Stimulated activated CD4-positive, alpha-beta T cell treated with anti-CD3 and anti-CD28 coated beads, Interleukin-4, amount 100 ng/mL, for 1 hour (primary cell): ENCODE measurements around the gene SAE1.

Experiments used
- DNase-seq: peaks from one replicate; pipeline ENCODE4 v3.0.0-alpha.2; 2020

The SAE1 gene

DNA sequence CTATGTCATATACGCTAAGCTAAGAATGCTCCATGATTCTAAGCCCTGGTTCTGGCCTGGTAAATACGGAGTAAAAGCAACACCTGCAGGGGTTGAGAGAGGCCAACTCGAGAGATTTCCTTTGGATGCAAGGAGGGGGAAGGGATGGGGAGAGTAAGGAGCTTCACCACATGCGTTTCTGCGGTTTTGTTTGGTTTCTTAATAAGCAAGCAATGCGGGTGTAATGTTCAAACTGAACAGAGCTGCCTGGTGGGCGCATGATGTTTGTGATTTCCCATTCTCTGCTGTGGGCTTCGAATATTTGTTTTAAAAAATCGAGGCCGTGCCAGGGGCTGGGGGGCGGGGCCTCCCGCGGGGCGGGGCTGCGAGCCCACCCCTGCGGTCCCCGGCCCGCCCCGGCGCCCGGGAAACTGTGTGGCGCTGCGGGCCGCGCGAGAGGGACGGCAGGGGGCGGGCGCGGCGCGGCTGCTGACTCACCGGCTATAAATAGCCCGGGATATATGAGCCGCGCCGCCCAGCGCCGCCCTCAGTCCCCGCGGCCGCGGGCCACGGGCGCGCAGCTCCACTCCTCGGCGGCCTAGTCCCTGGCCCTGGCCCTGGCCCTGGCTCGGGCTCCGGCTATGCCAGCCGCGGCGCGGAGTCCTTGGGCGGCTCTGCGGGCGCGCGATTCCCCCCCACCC lies 95.3 kb downstream of the SAE1 start:
- peak; percentile 85 for DNase-seq

DNA sequence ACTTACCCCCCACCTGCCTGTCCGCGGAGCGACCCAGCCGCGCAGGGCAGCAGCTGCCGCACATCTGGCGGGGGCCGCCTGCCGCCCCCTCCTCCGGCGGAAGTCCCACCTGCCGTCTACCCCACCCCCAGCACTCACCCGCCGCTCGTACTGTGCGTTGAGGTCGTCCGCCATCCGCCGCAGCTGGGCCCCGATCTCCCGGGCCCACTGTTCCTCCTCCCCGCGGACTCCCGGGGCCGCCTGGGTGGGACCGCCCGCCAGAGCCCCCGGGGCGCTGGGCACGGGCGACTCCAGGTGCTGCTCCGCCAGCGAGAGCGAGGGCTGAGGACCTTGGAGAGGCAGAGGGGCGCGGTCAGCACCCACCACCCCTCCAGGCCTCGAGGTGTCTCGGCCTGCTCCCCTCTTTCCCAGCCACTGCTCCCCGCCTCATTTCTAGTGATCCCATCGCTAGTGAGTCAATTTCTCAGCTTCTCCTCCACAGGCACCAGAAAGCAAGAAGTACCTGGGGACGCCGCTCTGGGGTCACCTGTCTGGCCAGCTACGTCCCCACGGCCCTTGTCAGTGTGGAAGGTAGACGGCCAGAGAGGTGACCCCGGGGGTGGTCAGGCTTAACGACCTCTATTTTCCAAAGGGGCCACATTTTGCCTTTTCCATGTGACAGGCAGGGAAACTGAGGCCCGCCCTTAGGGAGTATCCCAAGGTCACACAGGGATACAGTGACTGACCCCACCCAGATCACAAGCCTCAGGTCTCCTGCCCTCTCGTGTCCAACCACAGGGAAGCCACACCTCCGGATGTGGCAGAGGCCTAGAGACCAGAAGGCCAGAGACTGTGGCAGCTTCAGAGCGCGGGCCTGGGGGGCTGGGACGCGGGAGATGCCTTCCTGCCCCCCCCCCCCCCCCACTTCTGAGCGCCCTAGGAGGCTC lies 96.1 kb downstream of the SAE1 start:
- DNase-seq = peak; percentile 27

DNA sequence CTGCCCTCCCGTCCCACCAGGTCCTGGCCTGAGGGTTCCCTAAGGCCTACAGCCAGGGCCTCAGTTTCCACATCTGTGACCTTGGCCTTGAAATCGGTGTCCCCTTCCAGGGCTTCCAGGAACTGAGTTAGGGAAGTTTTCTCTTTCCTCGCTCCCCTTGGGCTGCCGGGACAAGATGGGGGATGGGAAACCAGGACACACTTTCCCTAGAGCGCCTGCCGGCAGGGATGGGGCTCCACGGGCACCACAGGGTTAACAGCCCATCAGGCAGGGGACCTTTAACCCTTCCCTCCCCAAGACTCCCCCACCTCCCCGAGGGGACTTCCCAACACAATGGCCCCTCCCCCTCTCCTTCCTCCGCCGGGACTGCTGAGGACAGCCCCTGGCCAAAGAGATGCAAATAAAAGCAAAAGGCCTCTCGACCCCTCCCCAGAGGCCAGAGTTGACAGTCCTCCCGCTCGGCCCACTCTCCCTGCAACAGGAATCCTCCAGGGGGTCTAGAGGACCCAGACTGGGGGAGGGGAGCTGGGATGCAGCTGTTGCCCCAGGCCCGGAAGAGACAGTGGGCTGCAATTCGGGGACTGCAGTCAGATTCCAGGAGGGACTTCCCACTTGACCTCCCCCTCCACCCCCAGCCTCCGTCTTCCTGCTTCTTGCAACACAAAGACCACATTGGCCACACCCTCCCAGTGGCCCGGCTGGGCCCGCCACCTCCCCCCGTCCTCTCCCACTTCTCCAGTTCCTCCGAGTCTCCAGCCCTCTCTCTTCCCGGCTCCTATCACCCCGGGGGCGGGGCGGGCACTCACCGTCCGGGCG lies 96.9 kb downstream of the SAE1 start:
- peak; percentile 44 for DNase-seq

DNA sequence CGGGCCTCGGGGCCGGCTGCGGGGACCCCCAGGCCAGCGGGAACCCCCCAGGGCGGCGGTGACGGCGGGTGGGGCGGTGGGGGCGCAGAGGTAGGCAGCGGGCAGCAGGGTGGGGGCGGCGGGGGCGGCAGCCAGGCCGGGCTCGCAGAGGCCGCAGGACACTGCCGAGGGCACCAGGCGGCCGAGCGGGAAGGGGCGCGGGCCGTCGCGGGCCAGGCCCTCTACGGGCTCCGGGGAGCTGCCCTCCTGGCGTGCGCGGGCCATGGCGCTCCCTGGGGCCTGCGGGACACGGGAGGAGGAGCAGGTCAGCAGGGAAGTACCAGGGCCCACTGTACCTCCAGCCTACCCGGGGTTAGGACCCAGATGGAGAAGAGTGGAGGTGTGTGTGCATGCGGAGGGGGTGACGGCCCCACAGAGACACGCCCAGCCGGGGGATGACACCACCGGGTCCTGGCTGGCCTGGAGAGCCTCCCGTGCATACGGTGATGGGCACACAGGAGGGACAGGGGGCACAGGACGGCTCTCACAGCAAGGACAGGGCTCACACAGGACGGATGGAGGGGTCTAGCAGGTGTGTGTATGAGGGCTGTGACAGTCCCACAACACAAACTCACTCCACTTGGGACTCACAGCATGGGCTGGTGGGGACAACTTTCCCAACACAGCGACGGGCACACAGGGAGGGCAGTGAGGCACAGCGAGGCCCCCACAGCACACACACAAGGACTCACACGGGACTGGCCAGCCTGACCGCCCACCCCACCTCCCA lies 97.7 kb downstream of the SAE1 start:
- DNase-seq = peak; percentile 49

DNA sequence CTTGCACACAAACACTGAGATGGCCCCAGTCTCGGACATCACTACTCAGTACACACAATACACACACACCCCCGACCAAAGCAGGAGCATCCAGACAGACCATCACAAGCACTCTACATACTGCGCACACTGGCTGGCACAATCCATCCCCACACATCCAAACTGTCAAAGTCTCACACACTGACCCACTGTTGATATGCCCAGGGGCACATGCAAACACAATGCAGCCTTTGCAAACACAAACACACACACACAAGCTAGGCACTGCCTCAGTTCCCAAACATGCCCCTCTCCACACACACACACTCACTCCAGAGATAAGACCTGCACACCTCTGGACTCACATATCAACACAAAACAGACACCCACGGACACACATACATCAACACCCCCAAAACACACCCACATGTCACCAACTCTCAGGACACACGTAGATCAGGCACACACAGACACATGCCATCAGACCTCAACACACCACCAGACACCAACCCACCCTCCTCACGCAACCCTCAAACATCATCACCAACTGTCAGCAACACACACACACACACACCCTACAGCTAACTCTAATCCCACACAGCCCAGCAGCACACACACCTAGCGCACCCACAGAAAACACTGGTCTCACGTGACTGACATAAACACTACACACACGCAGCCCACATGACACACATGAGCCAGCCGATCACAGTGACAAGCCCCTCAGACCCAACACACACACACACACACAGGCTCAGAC lies 98.5 kb downstream of the SAE1 start:
- DNase-seq = peak; percentile 22

DNA sequence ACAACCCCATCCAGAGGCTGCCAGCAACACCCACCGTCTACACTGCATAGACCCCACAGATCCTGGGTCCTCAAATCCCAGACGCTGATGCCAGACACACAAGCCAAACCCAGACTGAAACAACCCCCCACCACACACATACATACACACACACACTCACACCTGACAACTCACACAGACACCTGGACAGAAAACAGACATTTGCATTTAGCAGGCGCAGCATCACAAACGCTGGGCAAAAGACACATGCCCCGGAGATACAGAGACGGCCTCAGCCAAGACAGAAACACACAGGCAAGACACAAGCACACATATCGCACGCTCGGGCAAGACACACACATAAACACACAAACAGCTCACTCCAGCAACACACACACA lies 99.0 kb downstream of the SAE1 start:
- peak; percentile 16 for DNase-seq

DNA sequence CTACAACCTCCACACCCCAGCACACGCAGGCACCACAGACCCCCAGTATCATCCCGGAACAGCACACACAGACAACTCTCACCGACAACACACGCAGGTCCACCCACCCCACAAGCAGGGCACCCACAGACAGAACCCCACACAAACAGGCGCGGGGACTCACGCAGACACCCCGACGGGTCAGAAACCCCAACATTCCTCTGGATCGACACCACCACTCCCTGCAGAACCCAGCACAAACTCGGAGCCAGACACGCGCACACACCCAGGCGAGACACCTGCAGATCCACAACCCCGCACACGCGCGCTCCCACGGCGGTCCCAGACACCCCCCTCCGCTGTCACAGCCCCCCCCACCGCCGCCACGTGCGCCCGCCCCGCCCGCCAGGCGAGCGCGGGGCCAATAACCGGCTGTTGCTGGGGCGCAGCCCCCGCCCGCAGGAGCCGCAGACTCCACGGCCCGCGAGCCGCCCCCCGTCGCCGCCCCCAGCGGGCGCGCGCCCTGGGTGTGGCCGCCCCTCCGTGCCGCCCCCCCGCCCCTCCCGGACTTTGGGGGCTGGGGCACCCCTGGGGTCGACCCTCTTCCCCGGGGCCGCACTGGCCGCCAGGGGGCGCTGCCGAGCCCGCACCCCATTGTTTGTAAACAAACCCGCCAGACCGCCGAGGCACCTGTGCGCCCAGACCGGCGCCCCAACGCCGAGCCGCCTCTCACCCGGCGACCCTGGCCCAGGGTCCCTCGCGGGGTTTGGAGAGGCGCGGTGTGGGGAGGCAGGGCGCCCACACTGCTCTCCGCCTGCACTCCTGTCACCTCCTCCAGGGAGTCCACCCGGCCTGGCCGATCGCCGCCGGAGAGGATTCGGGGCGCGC lies 99.7 kb downstream of the SAE1 start:
- DNase-seq = peak; percentile 79

DNA sequence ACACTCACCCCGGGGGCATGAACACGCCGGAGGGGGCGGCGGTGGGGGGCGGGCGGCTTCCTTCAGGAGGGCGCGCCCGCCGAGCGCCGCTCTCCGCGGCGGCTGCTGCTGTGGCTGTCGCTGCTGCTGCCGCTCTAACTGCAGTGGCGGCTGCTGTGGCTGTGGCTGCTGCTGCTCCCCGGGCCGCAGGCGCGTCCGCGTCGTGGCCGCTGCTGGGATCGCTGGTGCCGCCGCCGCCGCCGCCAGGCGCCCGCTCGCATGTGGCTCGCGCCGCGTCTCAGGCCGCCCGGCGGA lies 100.2 kb downstream of the SAE1 start, which contains the start of gene BBC3:
Gene BBC3 (minus strand): TSS at position 279 of the 294 bp plus-strand sequence. CDS start 2,768 bp downstream, outside the sequence.
- DNase-seq = no peak

DNA sequence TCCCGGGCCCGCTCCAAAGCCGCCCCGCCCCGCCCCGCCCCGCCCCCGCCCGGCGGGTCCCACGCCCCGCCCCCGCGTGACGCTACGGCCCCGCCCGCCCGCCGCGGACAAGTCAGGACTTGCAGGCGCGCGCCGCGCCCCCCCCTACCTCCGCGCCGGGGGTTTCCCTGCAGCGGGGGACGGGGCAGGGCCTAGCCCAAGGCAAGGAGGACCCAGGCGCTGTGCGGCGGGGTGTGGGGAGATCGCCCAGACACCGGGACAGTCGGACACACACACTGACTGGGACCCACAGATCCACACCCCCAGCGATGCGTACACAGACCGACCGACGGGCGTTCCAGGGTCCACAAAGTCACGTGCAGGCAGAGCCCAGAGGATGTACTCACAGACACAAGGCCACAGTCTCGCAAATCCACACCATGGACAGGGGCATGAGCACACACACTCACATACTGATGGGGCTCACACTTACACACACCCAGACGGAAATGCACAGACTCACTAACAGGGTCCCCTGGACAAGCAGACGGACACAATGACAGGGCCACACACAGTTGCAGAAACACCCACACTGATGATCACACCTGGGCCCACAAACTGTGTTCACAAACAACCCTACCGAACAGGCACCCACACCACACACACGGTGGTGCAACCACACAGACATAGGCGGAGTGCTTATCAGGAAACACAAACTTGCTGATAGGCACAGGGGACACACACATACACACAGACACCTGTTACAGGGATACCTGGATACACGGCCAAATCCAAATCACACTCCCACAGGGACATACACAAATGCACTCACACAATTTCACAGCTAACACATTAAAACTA lies 100.8 kb downstream of the SAE1 start:
- DNase-seq = peak; percentile 93

DNA sequence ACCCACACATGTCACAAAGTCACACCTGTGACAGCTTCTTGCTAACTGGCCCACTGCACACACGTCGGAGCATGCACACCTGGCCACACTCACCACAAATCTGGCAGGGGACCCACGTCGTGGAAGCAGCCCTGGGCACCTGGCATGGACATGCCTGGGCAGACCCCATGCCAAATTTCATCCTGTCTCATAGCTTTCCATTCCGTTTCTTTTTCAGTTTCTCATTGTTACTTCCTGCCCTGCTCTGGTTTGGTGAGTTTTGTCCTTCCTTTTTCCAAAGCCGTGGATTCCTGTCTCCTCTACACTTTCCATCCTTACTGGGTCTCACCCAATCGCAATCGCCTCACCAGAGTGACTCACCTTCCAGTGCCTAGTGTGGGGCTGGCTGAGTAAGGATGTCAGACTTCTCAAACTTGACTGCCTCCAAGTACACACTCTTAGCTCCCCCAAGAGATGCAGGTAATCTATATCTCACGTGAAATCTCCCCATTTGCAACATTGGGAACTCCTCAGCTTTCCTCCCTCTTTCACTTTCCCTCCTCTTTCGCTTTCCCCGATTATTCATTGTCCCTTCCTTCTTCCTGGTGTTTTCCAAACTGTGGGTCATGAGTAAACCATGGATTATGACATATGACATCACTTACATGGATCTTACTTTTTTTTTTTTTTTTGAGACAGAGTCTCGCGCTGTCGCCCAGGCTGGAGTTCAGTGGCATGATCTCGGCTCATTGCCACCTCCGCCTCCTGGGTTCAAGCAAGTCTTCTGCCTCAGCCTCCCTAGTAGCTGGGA lies 102.0 kb downstream of the SAE1 start:
- DNase-seq = no peak

DNA sequence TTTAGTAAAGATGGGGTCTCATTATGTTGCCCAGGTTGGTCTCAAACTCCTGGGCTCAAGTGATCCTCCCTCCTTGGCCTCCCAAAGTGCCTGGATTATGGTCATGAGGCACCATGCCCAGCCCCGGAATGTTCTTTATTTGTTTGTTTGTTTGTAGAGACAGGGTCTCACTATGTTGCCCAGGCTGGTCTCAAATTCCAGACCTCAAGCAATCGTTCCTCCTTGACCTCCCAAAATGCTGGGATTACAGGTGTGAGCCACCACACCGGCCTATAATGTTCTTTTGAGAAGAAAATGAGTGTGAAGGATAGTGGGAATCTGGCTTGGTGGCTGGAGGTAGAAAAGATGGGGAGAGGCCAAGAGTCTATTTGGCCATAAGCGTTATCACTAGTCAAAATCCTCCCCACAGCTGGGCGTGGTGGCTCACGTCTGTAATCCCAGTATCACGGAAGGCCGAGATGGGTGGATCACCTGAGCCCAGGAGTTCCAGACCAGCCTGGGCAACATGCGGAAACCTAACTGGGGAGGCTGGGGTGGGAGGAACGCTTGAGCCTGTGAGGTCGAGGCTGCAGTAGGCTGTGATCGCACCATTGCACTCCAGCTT lies 105.5 kb downstream of the SAE1 start:
- DNase-seq = no peak

DNA sequence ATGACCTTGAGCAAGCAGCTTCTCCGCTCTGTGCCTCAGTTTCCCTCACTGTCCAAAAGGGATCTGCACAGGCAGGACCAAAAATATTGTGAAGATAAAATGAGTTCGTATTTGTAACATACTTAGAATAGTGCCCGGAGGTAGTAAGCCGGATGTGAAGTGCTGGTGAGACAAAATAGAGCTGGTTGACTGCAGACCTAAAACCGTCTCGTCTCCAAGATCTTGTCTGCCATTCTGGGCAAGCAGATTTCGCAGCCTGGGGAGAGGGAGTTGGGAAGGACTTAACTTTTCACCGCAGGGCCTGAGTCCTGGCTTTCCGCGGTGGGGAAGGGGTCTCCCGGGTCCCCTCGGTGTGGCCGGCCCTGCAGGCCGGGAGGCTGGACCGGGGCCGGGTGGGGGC lies 108.5 kb downstream of the SAE1 start:
- DNase-seq = no peak

DNA sequence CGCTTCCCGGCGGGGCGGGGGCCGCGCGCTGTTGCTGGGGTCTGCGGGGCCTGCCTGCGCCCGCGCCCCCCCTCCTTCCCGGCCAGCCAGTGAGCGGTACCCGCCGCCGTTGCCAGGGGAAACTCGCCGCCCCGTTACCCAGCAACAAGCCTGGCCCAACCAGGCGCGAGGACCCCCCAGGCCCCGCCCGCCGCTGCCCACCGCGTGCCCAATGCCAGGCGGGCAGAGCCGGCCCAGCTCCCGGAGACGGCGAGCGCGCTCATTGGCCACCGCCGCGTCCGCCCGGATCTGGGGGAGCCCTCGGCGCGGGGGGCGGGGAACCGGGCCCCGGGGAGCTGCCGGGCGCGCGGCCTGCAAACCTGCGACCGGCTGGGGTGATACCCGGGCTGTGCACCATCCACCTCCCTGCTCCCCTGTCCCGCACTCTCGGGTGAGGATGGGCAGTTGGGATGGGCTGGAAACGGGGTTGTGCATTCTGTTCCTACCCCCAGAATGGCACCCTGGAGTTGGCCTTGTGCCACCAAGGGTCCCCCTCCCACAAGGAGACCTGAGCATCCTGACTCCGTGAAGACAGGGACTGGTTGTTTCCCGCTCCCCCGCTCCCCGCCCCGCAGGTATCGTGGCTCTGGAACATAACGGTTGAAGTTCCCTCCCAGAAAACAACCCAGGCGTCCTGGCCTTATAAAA lies 109.1 kb downstream of the SAE1 start:
- DNase-seq = peak; percentile 55

DNA sequence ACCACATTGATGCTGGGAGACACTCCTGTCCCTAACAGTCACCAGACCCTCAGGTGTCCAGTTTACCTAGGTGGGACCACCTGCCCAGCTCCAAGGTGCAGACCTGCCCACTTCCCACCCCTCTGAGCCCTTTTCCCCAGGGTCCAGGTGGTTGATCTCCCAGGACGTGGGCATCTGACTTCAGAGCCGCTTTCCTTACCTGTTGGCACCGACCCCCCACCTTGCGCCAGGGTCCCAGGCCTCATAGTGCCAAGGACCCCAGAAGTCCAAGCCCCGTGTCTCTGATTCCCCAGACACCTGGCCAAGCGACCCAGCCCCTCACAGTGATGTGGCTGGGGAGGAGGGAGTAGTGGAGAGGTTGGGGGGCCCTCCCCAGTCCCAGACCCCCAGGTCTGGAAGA lies 109.9 kb downstream of the SAE1 start:
- no peak for DNase-seq

DNA sequence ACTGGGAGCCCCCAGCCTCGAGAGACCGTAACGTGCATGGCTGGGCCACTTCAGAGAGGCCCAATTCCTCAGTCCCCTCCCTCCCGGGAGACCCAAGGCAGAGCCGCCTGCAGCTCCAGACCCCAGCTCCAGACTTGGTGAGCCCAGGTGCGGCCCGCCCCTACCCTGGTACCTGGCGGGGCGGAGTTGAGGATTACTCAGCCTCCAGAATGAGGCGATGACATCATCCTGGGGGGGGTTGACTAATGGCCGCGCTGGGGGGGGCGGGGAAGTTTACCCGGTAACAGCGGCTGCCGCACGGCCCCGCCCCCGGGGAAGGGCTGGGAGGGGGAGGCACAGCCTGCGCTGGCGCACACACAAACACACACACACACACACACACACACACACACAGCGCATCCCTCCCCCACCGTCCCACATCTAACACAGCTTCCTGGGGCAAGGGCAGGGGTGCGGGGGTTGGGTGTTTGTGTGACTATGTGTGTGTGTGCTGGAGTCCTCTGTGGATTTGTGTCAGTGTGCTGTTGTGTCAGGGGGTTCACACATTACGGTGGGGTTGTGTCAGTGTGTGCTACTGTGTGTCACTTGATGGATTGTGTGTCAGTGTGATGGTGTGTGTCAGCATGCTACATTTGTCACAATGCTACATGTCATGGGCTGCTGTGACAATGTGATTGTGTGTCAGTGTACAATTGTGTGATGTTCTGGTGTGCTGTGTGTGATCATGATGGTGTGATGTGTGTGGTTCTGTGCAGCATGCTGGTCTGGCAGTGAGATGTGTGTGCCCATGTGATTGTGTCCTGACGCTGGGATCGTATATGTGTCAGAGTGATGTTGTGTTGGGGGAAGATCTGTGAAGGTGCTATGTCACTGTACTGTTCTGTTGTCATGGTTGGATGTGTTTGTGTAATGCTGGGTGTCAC lies 110.6 kb downstream of the SAE1 start:
- peak; percentile 89 for DNase-seq

DNA sequence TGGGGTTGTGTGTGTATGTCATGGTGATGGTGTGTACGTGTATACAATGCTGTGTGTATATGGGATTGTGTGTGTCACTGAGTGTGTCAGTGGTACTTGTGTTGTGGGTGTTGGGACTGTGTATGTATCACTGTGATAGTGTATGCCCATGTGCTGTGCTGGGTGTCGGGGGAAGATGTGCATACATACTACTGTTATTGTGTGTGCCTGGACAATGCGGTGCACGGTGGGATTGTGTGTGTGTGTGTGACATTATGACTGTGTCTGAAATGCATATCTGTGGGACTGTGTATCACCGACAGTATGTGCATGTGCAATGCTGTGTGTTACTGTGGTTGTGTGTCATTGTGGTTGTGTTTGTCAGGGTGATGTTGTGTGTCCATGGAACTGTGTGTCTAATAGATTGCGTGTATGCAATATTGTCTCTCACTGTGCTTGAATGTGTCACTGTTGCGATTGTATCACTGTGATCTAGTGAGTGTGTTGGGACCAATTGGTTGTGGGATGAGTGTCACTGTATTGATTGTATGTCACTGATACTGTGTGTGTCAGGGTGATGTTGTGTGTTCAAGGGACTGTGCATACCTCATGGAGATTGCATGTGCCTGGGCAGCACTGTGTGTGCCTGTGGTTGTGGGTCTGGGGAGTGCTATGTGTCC lies 111.4 kb downstream of the SAE1 start:
- DNase-seq = no peak
